ENCODE results near the gene CHRM2.

DNA sequence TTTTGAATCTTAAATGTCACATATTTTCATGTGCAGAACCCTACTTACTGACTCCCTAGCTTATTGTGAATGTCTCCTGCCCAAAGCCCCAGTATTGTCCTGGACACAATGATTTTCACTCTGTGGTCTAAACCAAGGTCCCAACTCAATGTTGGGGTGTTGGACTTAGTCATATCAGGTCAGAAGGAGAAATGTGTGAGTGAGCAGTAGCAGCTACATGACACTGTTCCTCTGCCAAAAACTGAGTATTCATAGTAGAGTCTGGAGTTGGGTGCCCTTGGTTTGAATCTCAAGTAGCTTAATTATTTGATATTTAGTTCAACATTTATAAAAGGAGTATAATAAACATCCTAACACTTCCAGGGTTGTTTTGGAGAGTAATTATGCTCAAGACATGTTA, 141.0 kb downstream of the CHRM2 start:
- TF ChIP-seq POU5F1 (IDR thresholded peaks at IDR 0.05; ENCODE audit: borderline replicate concordance, low read depth, low read length, partially characterized antibody) (no peak), FIP1L1 (IDR thresholded peaks at IDR 0.05; ENCODE audit: low read depth, low read length, poor library complexity, severe bottlenecking) (no peak), ZNF609 (CRISPR knock-in tag; IDR thresholded peaks at IDR 0.05; ENCODE audit: borderline replicate concordance) (no peak), ZNF121 (CRISPR knock-in tag; conservative IDR thresholded peaks at IDR 0.05) (no peak), USF2 (CRISPR knock-in tag; IDR thresholded peaks at IDR 0.05) (no peak), POLR2AphosphoS5 (IDR thresholded peaks at IDR 0.05; ENCODE audit: control insufficient read depth, insufficient read depth, low read depth, low read length) (no peak)

Data from K562 (cell line).